Testis (tissue), 3 donors: Measurements from ENCODE around the gene KYAT1. TPM values are rescaled to one million over a fixed set of nuclear protein-coding genes. Genes with fewer than 3 reads are reported as not detected.

Experiments used
- DNase-seq: peaks from one replicate; pipeline ENCODE4 v3.0.0-alpha.2; 2019
- H3K27ac ChIP-seq, 2 donors: fragments of 200-600 bp; sonication (generic); one replicate each; pipeline ENCODE4 v1.5.1; 2019
- H3K27me3 ChIP-seq: fragments of 200-600 bp; sonication (generic); one replicate; pipeline ENCODE4 v1.5.1; 2019
- H3K36me3 ChIP-seq: fragments of 200-600 bp; sonication (generic); one replicate; pipeline ENCODE4 v1.5.1; 2017; ENCODE audit warnings: low read depth; ENCODE audit errors: missing control alignments
- H3K4me1 ChIP-seq: fragments of 200-600 bp; sonication (generic); one replicate; pipeline ENCODE4 v1.5.1; 2019
- H3K4me3 ChIP-seq, 2 donors: fragments of 200-600 bp; sonication (generic); one replicate each; pipeline ENCODE4 v1.5.1; 2017 to 2019
- H3K9me3 ChIP-seq: fragments of 200-600 bp; sonication (generic); one replicate; pipeline ENCODE4 v1.5.1; 2017
- POLR2A ChIP-seq: fragments of 450-650 bp; IDR thresholded peaks from one replicate; pipeline ENCODE4 v1.6.1; 2017; ENCODE audit warnings: antibody characterized with exemption, mild to moderate bottlenecking, moderate library complexity
- WGBS, 2 donors: methylation state at CpG; one replicate each; pipeline ENCODE4 v1.1.5; 2018; 5-methylcytosine and 5-hydroxymethylcytosine counted together
- intact Hi-C: fragments of 100-400 bp; cut with DNase I; formaldehyde crosslinking; loops from one replicate; pipeline ENCODE4 v1.15.1; 2023; ENCODE audit warnings: low total_unique reads
- polyA plus RNA-seq: library from polyadenylated mRNA; stranded (reverse); fragments of 350-450 nt; fragmentation: Illumina TruSeq; extraction: RNeasy Lipid Tissue Mini Kit (QIAGEN cat#74804); gene quantifications from one replicate; pipeline ENCODE4 v1.2.3, GENCODE V29; 2014; ENCODE audit warnings: low read depth, low replicate concordance; ENCODE audit not compliant: insufficient read depth
- total RNA-seq, 2 donors: library from RNA; depleted of rRNA; stranded (reverse); fragments of >200 nt; gene quantifications; one replicate each; pipeline ENCODE4 v1.2.3, GENCODE V29; 2016
- TF ChIP-seq, protein P1 (sequence below), 3 experiments: fragments of 450-650 bp in 2 of 3; fragments of 200-600 bp in 1 of 3; sonication (generic) in 1 of 3; IDR thresholded peaks; one replicate each; pipeline ENCODE4 v1.5.1; 2016 to 2019; ENCODE audit warnings: antibody characterized with exemption in 3 of 3, mild to moderate bottlenecking in 2 of 3, moderate library complexity in 1 of 3

Gene KYAT1
- total and polyA plus RNA-seq, 3 donors from 2014 or later, result 11.6 to 18.0 (median 14.0) TPM

DNA sequence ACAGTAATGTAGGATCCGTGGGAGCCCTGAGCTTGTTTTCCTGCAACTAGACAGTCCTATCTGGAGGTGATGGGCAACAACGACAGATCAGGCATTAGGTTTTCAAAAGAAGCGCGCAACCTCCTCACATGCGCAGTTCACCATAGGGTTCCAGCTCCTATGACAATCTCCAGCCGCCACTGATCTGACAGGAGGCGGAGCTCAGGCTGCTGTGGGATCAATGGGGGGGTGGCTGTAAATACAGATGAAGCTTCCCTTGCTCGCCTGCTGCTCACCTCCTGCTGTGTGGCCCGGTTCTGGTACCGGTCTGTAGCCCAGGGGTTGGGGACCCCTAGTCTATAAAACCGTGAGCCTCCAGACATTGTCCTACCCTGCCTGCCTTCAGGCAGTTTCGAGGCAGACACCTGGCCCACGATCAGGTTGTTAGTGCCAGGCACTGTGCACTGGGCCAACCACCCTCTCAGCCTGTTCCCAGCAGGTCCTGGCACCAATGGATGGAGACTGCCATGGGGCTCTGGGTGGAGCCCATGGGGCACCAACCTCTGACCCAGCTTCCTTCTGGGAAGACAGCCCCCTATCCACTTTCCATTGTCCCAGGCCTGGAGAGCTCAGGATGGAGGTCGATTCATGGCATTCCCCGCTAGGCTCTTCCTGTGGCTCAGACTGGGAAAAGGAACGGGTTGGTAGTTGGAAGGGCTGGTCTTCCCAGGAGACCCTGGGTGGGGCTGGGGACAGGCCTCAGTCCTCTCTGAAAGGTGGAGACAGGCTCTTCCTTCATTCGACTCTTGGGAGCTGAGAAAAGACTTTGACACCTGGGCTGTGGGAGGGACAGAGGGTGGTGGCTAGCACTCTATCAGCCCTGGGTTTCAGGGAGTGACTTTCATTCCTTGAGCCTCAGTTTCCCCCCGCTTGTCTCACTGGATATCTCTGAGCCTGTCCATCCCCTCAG lies 61.8 kb downstream of the KYAT1 start:
- DNase-seq, result no peak
- Histone ChIP-seq H3K27me3 (no peaks in the 10 kb centered on the region), H3K36me3 (no peaks in the 10 kb centered on the region), H3K4me3 (peak overlapping the region in 1 of 2 donors; percentile 66), H3K9me3 (no peaks in the 10 kb centered on the region), H3K27ac (no peak overlapping the region), H3K4me1 (no peaks in the 10 kb centered on the region)
- TF ChIP-seq POLR2A, result no peak
- TF ChIP-seq, protein P1, sequence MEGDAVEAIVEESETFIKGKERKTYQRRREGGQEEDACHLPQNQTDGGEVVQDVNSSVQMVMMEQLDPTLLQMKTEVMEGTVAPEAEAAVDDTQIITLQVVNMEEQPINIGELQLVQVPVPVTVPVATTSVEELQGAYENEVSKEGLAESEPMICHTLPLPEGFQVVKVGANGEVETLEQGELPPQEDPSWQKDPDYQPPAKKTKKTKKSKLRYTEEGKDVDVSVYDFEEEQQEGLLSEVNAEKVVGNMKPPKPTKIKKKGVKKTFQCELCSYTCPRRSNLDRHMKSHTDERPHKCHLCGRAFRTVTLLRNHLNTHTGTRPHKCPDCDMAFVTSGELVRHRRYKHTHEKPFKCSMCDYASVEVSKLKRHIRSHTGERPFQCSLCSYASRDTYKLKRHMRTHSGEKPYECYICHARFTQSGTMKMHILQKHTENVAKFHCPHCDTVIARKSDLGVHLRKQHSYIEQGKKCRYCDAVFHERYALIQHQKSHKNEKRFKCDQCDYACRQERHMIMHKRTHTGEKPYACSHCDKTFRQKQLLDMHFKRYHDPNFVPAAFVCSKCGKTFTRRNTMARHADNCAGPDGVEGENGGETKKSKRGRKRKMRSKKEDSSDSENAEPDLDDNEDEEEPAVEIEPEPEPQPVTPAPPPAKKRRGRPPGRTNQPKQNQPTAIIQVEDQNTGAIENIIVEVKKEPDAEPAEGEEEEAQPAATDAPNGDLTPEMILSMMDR (IDR thresholded peaks at IDR 0.05), result no peak
- 70 to 74% methylated on average over 12 to 18 of the region's 18 CpGs for WGBS, 2 donors
- intact Hi-C loops, result no loop called here

DNA sequence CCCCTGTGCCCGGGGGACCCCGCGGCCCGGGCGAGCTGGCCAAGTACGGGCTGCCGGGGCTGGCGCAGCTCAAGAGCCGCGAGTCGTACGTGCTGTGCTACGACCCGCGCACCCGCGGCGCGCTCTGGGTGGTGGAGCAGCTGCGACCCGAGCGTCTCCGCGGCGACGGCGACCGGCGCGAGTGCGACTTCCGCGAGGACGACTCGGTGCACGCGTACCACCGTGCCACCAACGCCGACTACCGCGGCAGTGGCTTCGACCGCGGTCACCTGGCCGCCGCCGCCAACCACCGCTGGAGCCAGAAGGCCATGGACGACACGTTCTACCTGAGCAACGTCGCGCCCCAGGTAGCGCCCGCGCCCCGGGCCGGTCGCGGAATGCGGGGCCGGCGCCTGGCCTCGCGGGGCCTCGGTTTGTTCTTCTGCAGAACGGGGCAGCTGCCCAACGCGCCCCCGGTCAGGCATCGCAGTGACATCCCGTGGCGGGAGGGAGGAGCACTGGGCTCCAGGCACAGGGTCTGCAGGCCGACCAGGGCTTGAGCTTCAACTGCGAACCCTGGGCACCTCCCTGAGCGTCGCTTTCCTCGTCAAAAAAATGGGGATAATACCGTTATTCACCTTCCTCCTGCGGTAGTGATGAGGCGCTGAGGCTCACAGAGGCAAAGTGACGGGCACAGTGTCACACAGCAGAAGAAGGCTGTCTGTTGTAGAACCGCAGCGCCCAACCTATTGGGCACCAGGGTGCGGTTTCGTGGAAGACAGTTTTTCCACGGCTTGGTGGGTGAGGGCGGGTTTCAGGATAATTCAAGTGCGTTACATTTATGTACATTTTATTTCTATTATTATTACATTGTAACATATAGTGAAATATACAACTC lies 62.7 kb downstream of the KYAT1 start:
- peak; percentile 32 for DNase-seq
- TF ChIP-seq, protein P1 (IDR thresholded peaks at IDR 0.05), result no peak
- no peak for TF ChIP-seq POLR2A
- Histone ChIP-seq H3K4me3 (peak overlapping the region; percentile 66), H3K27ac (peak overlapping the region in 1 of 2 donors; percentile 86), H3K27me3 (no peaks in the 10 kb centered on the region), H3K9me3 (no peaks in the 10 kb centered on the region), H3K4me1 (no peaks in the 10 kb centered on the region), H3K36me3 (no peaks in the 10 kb centered on the region)
- WGBS, 2 donors, result 11 to 22% methylated on average over 15 to 74 of the region's 90 CpGs
- intact Hi-C loops, result no loop called here

DNA sequence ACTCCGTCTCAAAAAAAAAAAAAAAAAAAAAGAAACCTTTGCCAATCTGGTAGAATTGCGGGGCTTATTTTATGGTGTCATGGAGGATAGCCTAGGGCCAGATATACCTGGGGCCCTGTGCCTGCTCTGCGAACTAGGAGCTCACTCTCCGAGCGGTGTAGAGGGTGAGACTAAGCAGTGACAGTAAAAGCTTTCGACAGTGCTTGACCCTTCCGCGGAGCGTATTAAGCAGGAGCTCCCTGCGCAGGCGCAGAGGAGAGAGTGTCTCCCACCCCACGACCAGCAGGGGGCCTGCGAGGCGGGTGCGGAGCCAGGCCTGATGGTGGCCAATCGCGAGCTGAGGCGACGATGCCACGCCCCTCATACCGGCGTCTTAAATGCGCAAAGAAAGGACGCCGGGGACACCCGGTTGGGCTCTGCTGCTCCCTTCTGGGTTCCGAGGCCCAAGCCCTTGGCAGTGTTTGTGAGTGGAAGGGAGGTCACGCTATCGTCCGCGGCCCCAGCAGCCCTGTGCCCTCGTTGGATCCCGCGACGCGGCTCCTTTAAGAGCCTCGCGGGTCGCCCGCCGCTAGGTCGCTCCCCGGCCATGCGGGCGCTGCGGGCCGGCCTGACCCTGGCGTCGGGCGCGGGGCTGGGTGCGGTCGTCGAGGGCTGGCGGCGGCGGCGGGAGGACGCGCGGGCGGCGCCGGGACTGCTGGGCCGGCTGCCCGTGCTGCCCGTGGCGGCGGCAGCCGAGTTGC lies 63.5 kb downstream of the KYAT1 start, which contains the start of gene ENDOG:
ENDOG (plus strand) TSS at position 402 of the 740 bp plus-strand sequence; CDS start at position 587, 185 bp downstream.
- TF ChIP-seq, protein P1 (IDR thresholded peaks at IDR 0.05), result peak; percentile 90 to 99 (median 98)
- peak; percentile 87 for TF ChIP-seq POLR2A
- peak within 1 kb of the TSS; percentile 21 to 86 for H3K27ac ChIP-seq
- no peaks in the 10 kb centered on the region for H3K36me3 ChIP-seq
- no peaks in the 10 kb centered on the region for H3K4me1 ChIP-seq
- intact Hi-C loops, result no loop called here
- WGBS, 2 donors, result 0 to 1% methylated on average over 28 to 32 of the region's 70 CpGs
- H3K4me3 ChIP-seq, result peak within 1 kb of the TSS; percentile 66
- H3K27me3 ChIP-seq, result no peaks in the 10 kb centered on the region
- H3K9me3 ChIP-seq, result no peaks in the 10 kb centered on the region
- peak; percentile 97 for DNase-seq

DNA sequence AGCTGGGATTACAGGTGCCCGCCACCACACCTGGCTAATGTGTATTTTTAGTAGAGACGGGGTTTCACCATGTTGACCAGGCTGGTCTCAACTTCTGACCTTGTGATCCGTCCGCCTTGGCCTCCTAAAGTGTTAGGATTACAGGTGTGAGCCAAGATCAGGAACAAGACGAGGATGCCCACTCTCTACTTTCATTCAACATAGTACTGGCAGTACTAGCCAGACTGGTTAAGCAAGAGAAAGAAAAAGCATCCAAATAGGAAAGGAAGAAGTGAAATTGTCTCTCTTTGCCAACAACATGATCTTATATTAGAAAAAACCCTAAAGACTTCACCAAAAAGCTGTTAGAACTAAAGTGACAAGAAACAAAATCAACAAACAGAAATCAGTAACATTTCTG lies 70.9 kb downstream of the KYAT1 start:
- H3K4me3 ChIP-seq, result no peak overlapping the region
- 68 to 76% methylated on average over 5 of the region's 5 CpGs for WGBS, 2 donors

More for the DNA sequence above, 70.9 kb downstream of the KYAT1 start:
- no peaks in the 10 kb centered on the region for H3K9me3 ChIP-seq
- H3K4me1 ChIP-seq, result no peaks in the 10 kb centered on the region
- no peak overlapping the region for H3K27ac ChIP-seq
- no peak for DNase-seq
- no peaks in the 10 kb centered on the region for H3K27me3 ChIP-seq
- no peaks in the 10 kb centered on the region for H3K36me3 ChIP-seq
- TF ChIP-seq, protein P1 (IDR thresholded peaks at IDR 0.05), result no peak
- TF ChIP-seq POLR2A, result no peak
- intact Hi-C loops, result no loop called here
